Lower leg skin (tissue), 3 donors: ENCODE results near the gene PRXL2C.

ENCODE experiments used
- POLR2A ChIP-seq, 2 donors: fragments of 450-650 bp; IDR thresholded peaks; one replicate each; pipeline ENCODE4 v1.6.1; 2016 to 2017; ENCODE audit warnings: antibody characterized with exemption in 2 of 2, mild to moderate bottlenecking in 1 of 2, moderate library complexity in 1 of 2
- TF ChIP-seq, protein P1 (sequence below), 3 donors: fragments of 450-650 bp; IDR thresholded peaks; one replicate each; pipeline ENCODE4 v1.5.1; 2016; ENCODE audit warnings: antibody characterized with exemption in 3 of 3, mild to moderate bottlenecking in 3 of 3, moderate library complexity in 2 of 3

DNA sequence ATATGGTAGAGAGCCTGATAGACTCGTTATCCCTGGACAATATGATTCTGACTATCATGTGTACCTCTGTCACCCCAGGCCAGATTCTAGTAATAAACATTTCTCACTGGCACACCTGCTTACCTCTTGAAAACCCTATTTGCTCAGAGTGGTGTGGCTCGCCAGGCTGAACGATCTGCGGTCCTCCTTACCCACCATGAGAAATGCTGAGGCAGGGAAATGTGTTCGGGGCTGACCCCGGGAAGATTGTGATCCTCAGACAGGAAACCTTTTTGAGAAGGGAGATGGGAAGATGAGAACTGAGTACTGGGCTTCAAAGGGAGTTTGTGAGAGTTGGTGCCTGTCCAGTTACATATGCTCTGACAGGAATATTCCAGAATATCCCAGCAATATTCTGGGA is 10.7 kb upstream of the PRXL2C start:
- TF ChIP-seq, protein P1, sequence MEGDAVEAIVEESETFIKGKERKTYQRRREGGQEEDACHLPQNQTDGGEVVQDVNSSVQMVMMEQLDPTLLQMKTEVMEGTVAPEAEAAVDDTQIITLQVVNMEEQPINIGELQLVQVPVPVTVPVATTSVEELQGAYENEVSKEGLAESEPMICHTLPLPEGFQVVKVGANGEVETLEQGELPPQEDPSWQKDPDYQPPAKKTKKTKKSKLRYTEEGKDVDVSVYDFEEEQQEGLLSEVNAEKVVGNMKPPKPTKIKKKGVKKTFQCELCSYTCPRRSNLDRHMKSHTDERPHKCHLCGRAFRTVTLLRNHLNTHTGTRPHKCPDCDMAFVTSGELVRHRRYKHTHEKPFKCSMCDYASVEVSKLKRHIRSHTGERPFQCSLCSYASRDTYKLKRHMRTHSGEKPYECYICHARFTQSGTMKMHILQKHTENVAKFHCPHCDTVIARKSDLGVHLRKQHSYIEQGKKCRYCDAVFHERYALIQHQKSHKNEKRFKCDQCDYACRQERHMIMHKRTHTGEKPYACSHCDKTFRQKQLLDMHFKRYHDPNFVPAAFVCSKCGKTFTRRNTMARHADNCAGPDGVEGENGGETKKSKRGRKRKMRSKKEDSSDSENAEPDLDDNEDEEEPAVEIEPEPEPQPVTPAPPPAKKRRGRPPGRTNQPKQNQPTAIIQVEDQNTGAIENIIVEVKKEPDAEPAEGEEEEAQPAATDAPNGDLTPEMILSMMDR (IDR thresholded peaks at IDR 0.05): no peak
- no peak for TF ChIP-seq POLR2A (IDR thresholded peaks at IDR 0.05)
